HepG2 (cell line): ENCODE measurements around the gene ENPP7. TPM values are rescaled to one million over a fixed set of nuclear protein-coding genes. Genes with fewer than 3 reads are reported as not detected.

Source experiments
- CC2D1A ChIP-seq: sonication (generic); formaldehyde crosslinking; IDR thresholded peaks from 2 replicates; pipeline ENCODE4 v1.8.1; 2023; ENCODE audit warnings: mild to moderate bottlenecking, missing genetic modification reagents
- FOXK2 ChIP-seq: fragments of 450-650 bp; IDR thresholded peaks from 2 replicates; pipeline ENCODE4 v1.6.1; 2016
- HDAC1 ChIP-seq: sonication (generic); formaldehyde crosslinking; IDR thresholded peaks from 2 replicates; pipeline ENCODE4 v1.5.1; 2020; ENCODE audit warnings: mild to moderate bottlenecking, missing genetic modification reagents
- HES4 ChIP-seq: sonication (generic); formaldehyde crosslinking; IDR thresholded peaks from 2 replicates; pipeline ENCODE4 v1.9.0; 2021; ENCODE audit warnings: mild to moderate bottlenecking, missing genetic modification reagents, borderline replicate concordance
- KDM1A ChIP-seq: IDR thresholded peaks from 2 replicates; pipeline ENCODE4 v1.6.1; 2016; ENCODE audit warnings: missing compliant biosample characterization
- MATR3 ChIP-seq: sonication (generic); formaldehyde crosslinking; IDR thresholded peaks from 2 replicates; pipeline ENCODE4 v1.4.0; 2020; ENCODE audit warnings: missing genetic modification reagents
- NR2F1 ChIP-seq, 2 experiments: fragments of 450-650 bp in 1 of 2; formaldehyde crosslinking in 1 of 2; IDR thresholded peaks; 2 replicates each; pipeline versions ENCODE4 v1.5.0 to v1.6.1; 2016 to 2020; ENCODE audit warnings: mild to moderate bottlenecking in 1 of 2, missing compliant biosample characterization in 1 of 2, missing genetic modification reagents in 1 of 2, moderate library complexity in 1 of 2
- NR2F2 ChIP-seq: IDR thresholded peaks from 2 replicates; pipeline ENCODE4 v1.6.1; 2012; ENCODE audit warnings: low read depth, inconsistent platforms, borderline replicate concordance
- SIX1 ChIP-seq: sonication (generic); formaldehyde crosslinking; IDR thresholded peaks from 2 replicates; pipeline ENCODE4 v1.4.0; 2020; ENCODE audit warnings: missing genetic modification reagents, borderline replicate concordance
- ZZZ3 ChIP-seq: sonication (generic); formaldehyde crosslinking; IDR thresholded peaks from 2 replicates; pipeline ENCODE4 v1.4.0; 2020; ENCODE audit warnings: missing genetic modification reagents, mild to moderate bottlenecking, borderline replicate concordance
- polyA plus RNA-seq, 8 experiments: library from polyadenylated mRNA; depleted of rRNA in 3 of 8; stranded (reverse) in 7 of 8; unstranded in 1 of 8; fragments of >200 nt; fragmentation: Illumina TruSeq in 4 of 8; extraction: Trizol in 4 of 8; gene quantifications; 2 replicates each; pipeline versions ENCODE4 v1.2.1 to v1.2.3, GENCODE V29; 2011 to 2016; ENCODE audit warnings: low read depth in 4 of 8, missing spikeins in 1 of 8, mixed read lengths in 1 of 8; ENCODE audit not compliant: insufficient read depth in 1 of 8
- total RNA-seq, 5 experiments: library from RNA; depleted of rRNA; stranded (reverse); fragments of >200 nt; fragmentation: Illumina TruSeq; extraction: Trizol; gene quantifications; 2 replicates each; pipeline ENCODE4 v1.2.3, GENCODE V29; 2016; ENCODE audit warnings: low read depth in 1 of 5
- TF ChIP-seq, protein P1 (sequence below): sonication (generic); formaldehyde crosslinking; IDR thresholded peaks from 2 replicates; pipeline ENCODE4 v1.5.1; 2020; ENCODE audit warnings: mild to moderate bottlenecking, moderate library complexity, missing genetic modification reagents
- TF ChIP-seq, protein P2 (sequence below), 2 experiments: sonication (generic) in 1 of 2; formaldehyde crosslinking in 1 of 2; IDR thresholded peaks; 2 replicates each; pipeline versions ENCODE4 v1.4.0 to v1.6.1; 2016 to 2020; ENCODE audit warnings: borderline replicate concordance in 1 of 2, low read depth in 1 of 2, mild to moderate bottlenecking in 1 of 2, missing genetic modification reagents in 1 of 2
- TF ChIP-seq, protein P3 (sequence below): sonication (generic); formaldehyde crosslinking; IDR thresholded peaks from 2 replicates; pipeline ENCODE4 v1.8.1; 2023; ENCODE audit warnings: missing genetic modification reagents, inconsistent platforms, borderline replicate concordance
- TF ChIP-seq, protein P4 (sequence below): sonication (generic); formaldehyde crosslinking; IDR thresholded peaks from 2 replicates; pipeline ENCODE4 v1.8.0; 2022; ENCODE audit warnings: missing genetic modification reagents, low read depth, mild to moderate bottlenecking, borderline replicate concordance
- TF ChIP-seq, protein P5 (sequence below): IDR thresholded peaks from 2 replicates; pipeline ENCODE4 v1.6.1; 2012; ENCODE audit warnings: inconsistent platforms
- TF ChIP-seq, protein P6 (sequence below): IDR thresholded peaks from 2 replicates; pipeline ENCODE4 v1.6.1; 2016; ENCODE audit warnings: missing biosample characterization, missing genetic modification reagents, low read depth
- TF ChIP-seq, protein P7 (sequence below): sonication (generic); formaldehyde crosslinking; IDR thresholded peaks from 2 replicates; pipeline ENCODE4 v1.5.0; 2020; ENCODE audit warnings: mild to moderate bottlenecking, missing genetic modification reagents

The ENPP7 gene
- total and polyA plus RNA-seq, 2 of the 13 experiments (the other 11 are each of a cell fraction or from before 2014, with no cell fraction given): 1.1 to 2.2 TPM

DNA sequence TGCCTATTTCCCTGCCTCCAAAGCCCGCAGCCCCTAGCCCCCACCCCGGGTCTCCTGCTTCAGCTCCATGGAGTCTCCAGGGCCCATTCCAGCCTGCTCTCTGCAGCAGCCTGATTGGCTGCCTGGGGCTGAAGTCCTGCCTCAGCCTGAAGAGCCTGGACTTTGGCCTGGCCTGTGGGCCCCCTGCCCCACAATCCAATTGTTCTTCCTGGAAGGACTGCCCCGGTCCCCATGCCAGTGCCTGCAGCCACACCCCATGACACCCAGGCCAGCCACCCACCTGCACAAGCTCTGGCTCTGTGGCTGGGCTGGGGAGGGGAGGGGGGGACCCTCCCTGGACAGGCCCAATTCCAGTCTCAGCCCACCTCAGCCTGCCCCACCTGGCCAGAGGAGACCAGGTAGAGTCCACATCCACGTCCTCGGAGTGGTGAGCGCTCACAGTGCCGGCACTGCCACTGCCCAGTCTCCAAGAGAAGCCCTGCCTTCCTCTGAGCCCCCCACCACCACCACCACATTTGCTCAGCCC is 12.3 kb downstream of the ENPP7 start (continued):
- peak; percentile 76 for TF ChIP-seq KDM1A (CRISPR knock-in tag)
- TF ChIP-seq, protein P1, sequence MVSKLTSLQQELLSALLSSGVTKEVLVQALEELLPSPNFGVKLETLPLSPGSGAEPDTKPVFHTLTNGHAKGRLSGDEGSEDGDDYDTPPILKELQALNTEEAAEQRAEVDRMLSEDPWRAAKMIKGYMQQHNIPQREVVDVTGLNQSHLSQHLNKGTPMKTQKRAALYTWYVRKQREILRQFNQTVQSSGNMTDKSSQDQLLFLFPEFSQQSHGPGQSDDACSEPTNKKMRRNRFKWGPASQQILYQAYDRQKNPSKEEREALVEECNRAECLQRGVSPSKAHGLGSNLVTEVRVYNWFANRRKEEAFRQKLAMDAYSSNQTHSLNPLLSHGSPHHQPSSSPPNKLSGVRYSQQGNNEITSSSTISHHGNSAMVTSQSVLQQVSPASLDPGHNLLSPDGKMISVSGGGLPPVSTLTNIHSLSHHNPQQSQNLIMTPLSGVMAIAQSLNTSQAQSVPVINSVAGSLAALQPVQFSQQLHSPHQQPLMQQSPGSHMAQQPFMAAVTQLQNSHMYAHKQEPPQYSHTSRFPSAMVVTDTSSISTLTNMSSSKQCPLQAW (CRISPR knock-in tag): 0 out of 2 replicates have a peak, but pooled peaks have one; percentile 45
- peak; percentile 96 for TF ChIP-seq HDAC1
- TF ChIP-seq MATR3: 0 out of 2 replicates have a peak, but pooled peaks have one; percentile 70
- TF ChIP-seq, protein P2, sequence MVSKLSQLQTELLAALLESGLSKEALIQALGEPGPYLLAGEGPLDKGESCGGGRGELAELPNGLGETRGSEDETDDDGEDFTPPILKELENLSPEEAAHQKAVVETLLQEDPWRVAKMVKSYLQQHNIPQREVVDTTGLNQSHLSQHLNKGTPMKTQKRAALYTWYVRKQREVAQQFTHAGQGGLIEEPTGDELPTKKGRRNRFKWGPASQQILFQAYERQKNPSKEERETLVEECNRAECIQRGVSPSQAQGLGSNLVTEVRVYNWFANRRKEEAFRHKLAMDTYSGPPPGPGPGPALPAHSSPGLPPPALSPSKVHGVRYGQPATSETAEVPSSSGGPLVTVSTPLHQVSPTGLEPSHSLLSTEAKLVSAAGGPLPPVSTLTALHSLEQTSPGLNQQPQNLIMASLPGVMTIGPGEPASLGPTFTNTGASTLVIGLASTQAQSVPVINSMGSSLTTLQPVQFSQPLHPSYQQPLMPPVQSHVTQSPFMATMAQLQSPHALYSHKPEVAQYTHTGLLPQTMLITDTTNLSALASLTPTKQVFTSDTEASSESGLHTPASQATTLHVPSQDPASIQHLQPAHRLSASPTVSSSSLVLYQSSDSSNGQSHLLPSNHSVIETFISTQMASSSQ (IDR thresholded peaks at IDR 0.05; ENCODE audit: low read depth): no peak
- TF ChIP-seq, protein P2 (CRISPR knock-in tag; IDR thresholded peaks at IDR 0.05; ENCODE audit: borderline replicate concordance): peak; percentile 49; the same call in 1 of the 2 replicates
- TF ChIP-seq, protein P3, sequence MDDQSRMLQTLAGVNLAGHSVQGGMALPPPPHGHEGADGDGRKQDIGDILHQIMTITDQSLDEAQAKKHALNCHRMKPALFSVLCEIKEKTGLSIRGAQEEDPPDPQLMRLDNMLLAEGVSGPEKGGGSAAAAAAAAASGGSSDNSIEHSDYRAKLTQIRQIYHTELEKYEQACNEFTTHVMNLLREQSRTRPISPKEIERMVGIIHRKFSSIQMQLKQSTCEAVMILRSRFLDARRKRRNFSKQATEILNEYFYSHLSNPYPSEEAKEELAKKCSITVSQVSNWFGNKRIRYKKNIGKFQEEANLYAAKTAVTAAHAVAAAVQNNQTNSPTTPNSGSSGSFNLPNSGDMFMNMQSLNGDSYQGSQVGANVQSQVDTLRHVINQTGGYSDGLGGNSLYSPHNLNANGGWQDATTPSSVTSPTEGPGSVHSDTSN: no peak
- TF ChIP-seq, protein P4, sequence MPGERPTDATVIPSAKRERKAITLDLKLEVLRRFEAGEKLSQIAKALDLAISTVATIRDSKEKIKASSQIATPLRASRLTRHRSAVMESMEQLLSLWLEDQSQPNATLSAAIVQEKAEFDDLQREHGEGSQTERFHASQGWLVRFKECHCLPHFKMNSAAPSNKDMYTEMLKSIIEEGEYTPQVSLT: no peak
- no peak for TF ChIP-seq CC2D1A (CRISPR knock-in tag)
- TF ChIP-seq, protein P5, sequence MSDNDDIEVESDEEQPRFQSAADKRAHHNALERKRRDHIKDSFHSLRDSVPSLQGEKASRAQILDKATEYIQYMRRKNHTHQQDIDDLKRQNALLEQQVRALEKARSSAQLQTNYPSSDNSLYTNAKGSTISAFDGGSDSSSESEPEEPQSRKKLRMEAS: peak; percentile 78
- no peak for TF ChIP-seq ZZZ3 (CRISPR knock-in tag)
- TF ChIP-seq NR2F1 (CRISPR knock-in tag; IDR thresholded peaks at IDR 0.05): peak in 1 of 2 experiments; percentile 73; a peak in 3 of 4 replicates
- TF ChIP-seq HES4 (CRISPR knock-in tag): peak; percentile 74; the same call in 1 of the 2 replicates
- TF ChIP-seq, protein P6, sequence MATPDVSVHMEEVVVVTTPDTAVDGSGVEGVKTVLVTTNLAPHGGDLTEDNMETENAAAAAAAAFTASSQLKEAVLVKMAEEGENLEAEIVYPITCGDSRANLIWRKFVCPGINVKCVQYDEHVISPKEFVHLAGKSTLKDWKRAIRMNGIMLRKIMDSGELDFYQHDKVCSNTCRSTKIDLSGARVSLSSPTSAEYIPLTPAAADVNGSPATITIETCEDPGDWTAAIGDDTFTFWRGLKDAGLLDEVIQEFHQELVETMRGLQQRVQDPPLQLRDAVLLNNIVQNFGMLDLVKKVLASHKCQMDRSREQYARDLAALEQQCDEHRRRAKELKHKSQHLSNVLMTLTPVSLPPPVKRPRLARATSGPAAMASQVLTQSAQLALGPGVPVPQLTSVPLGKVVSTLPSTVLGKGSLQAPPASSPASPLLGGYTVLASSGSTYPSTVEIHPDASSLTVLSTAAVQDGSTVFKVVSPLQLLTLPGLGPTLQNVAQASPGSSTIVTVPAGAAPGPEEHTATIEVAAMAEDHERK: no peak
- no peak for TF ChIP-seq NR2F2
- no peak for TF ChIP-seq FOXK2
- TF ChIP-seq, protein P7, sequence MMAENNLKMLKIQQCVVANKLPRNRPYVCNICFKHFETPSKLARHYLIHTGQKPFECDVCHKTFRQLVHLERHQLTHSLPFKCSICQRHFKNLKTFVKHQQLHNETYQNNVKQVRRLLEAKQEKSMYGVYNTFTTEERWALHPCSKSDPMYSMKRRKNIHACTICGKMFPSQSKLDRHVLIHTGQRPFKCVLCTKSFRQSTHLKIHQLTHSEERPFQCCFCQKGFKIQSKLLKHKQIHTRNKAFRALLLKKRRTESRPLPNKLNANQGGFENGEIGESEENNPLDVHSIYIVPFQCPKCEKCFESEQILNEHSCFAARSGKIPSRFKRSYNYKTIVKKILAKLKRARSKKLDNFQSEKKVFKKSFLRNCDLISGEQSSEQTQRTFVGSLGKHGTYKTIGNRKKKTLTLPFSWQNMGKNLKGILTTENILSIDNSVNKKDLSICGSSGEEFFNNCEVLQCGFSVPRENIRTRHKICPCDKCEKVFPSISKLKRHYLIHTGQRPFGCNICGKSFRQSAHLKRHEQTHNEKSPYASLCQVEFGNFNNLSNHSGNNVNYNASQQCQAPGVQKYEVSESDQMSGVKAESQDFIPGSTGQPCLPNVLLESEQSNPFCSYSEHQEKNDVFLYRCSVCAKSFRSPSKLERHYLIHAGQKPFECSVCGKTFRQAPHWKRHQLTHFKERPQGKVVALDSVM (CRISPR knock-in tag): peak; percentile 10; the same call in 1 of the 2 replicates
- no peak for TF ChIP-seq SIX1 (CRISPR knock-in tag)
